ENCODE results near the gene TMIGD1.

Gene TMIGD1

GRCh38 chr17:30290696-30291542 lies 42.9 kb downstream of the TMIGD1 start:
- DNase-seq (ENCODE audit: low spot score): peak; percentile 37

GRCh38 chr17:30290077-30290476 lies 43.8 kb downstream of the TMIGD1 start:
- no peak for DNase-seq (ENCODE audit: low spot score)

- DNase-seq (ENCODE audit: low spot score): no peak
These were observed 54.7 kb downstream of the TMIGD1 start for GRCh38 chr17:30279156-30279555.

- no peak for DNase-seq (ENCODE audit: low spot score)
These were observed 55.8 kb downstream of the TMIGD1 start for GRCh38 chr17:30278032-30278431.

GRCh38 chr17:30275911-30276310 lies 57.9 kb downstream of the TMIGD1 start:
- no peak for DNase-seq (ENCODE audit: low spot score)

GRCh38 chr17:30274887-30275286 lies 59.0 kb downstream of the TMIGD1 start:
- DNase-seq (ENCODE audit: low spot score): no peak

- DNase-seq (ENCODE audit: low spot score): no peak
These were observed 60.5 kb downstream of the TMIGD1 start for GRCh38 chr17:30273373-30273772.

- DNase-seq (ENCODE audit: low spot score): no peak
These were observed 62.8 kb downstream of the TMIGD1 start for GRCh38 chr17:30271102-30271501.

GRCh38 chr17:30267625-30268024 lies 66.2 kb downstream of the TMIGD1 start:
- no peak for DNase-seq (ENCODE audit: low spot score)

All from CD4-positive, alpha-beta T cell treated with Interleukin-2 at 100 ng/mL for 4 hours (primary cell).